Measurements from ENCODE around the gene AGPAT2. TPM values are rescaled to one million over a fixed set of nuclear protein-coding genes. Genes with fewer than 3 reads are reported as not detected.

The AGPAT2 gene
- total and polyA plus RNA-seq, 2 of the 4 experiments (the other 2 are of a cell fraction) = 16.1 to 39.5 TPM

DNA sequence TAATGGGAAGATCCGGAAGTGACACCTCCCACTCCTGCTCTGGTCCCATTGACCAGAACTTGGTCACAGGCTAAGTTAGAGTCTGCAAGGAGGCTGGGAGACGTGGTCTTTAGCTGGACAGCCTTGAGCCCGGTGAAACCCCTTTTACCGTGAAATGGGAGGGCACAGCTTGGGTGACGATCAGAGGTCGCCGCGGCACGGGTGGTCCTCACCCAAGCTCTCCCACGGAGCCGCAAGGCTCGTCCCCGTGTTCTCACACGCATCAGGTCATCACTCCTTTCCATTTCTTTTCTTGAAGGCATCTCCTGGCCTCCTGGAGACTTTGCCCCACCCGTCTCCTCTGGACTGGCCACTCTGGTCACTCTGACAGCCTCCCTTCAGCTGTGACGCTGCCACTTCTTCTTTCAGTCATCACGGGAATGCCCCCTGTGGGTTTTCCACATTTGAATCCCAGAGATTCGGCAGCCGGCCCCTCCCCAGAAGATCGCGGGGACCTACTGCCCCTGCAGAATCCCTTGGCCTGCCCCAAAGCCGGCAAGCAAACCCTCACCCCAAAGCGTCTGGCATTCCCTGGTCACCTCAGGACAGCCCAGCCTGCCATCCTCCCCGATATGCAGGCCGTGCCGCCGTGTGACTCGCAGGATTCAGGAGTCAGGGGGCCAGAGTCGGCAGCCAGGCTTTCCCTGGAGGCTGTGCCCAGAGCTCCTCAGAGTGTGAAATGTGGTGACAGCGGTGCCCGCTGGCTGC, 43.5 kb downstream of the AGPAT2 start (continued):
- TF ChIP-seq CHD1 (IDR thresholded peaks at IDR 0.05; ENCODE audit: low read depth, low read length) = no peak

GRCh38 chr9:136642439-136642921, 44.8 kb downstream of the AGPAT2 start:
- Histone ChIP-seq H3K9ac (ENCODE audit: low read depth, low read length) (no peak overlapping the region), H3K9me1 (ENCODE audit: insufficient read depth, low read length) (no peaks in the 10 kb centered on the region), H3K27ac (ENCODE audit: insufficient read depth, low read length) (no peak overlapping the region), H3K4me3 (ENCODE audit: insufficient read depth, low read depth, low read length) (no peak overlapping the region), H4K8ac (ENCODE audit: low read depth in 2 of 2, low read length in 2 of 2) (no peak overlapping the region), H4K20me1 (ENCODE audit: insufficient read depth, low read length) (no peaks in the 10 kb centered on the region), H3K79me1 (ENCODE audit: low read depth in 1 of 2, low read length in 2 of 2) (no peaks in the 10 kb centered on the region), H2AFZ (replicated peaks; ENCODE audit: low read length, poor library complexity) (no peak overlapping the region), H3K9me3 (ENCODE audit: control insufficient read depth, insufficient read depth, low read length) (0 out of 2 replicates have a peak, but pooled peaks cover 2% of the 10 kb centered on the region), H3K4me2 (ENCODE audit: low read depth, low read length) (no peak overlapping the region), H2AK9ac (replicated peaks; ENCODE audit: low read depth, low read length, poor library complexity) (no peak overlapping the region), H3K27me3 (ENCODE audit: control insufficient read depth, insufficient read depth, low read length) (peaks cover 20% of the 10 kb centered on the region), H2BK15ac (ENCODE audit: low read depth, low read length) (no peak overlapping the region), H2BK120ac (ENCODE audit: low read depth, low read length) (no peak overlapping the region), H3K23ac (ENCODE audit: low read depth, low read length) (no peak overlapping the region), H2BK5ac (ENCODE audit: low read depth, low read length, poor library complexity, severe bottlenecking) (no peak overlapping the region), H3K4me1 (ENCODE audit: control insufficient read depth, insufficient read depth, low read length) (peaks cover 4% of the 10 kb centered on the region; the same call in 1 of the 2 replicates), H2AK5ac (ENCODE audit: low read depth, low read length) (no peak overlapping the region), H3K18ac (ENCODE audit: low read depth, low read length) (no peak overlapping the region), H4K5ac (ENCODE audit: low read depth, low read length) (no peak overlapping the region), H3K4ac (ENCODE audit: low read depth, low read length) (no peak overlapping the region), H2BK20ac (ENCODE audit: low read depth, low read length) (no peak overlapping the region), H3K56ac (ENCODE audit: extremely low read depth, insufficient read depth, low read length) (no peak overlapping the region), H3K36me3 (ENCODE audit: control insufficient read depth, insufficient read depth, low read length) (no peaks in the 10 kb centered on the region), H4K91ac (ENCODE audit: insufficient read depth, low read depth, low read length) (no peak overlapping the region), H3K14ac (replicated peaks; ENCODE audit: low read depth, low read length) (no peak overlapping the region)
- no peak for ATAC-seq (ENCODE audit: low read depth)
- TF ChIP-seq CEBPB (IDR thresholded peaks at IDR 0.05; ENCODE audit: low read depth, low read length) (no peak), SMC3 (IDR thresholded peaks at IDR 0.05; ENCODE audit: low read depth, low read length) (no peak), RCOR1 (IDR thresholded peaks at IDR 0.05; ENCODE audit: insufficient replicate concordance, low read length) (no peak), RFX5 (IDR thresholded peaks at IDR 0.05; ENCODE audit: low read depth, low read length) (no peak), CHD1 (IDR thresholded peaks at IDR 0.05; ENCODE audit: low read depth, low read length) (no peak), FOS (IDR thresholded peaks at IDR 0.05; ENCODE audit: low read depth, low read length) (no peak), POLR2A (IDR thresholded peaks at IDR 0.05; ENCODE audit: low read depth, low read length) (no peak), BHLHE40 (IDR thresholded peaks at IDR 0.05; ENCODE audit: low read depth, low read length) (no peak), USF2 (IDR thresholded peaks at IDR 0.05; ENCODE audit: low read depth, low read length) (no peak), RAD21 (IDR thresholded peaks at IDR 0.05; ENCODE audit: low read length) (no peak), NFE2L2 (IDR thresholded peaks at IDR 0.05; ENCODE audit: low read depth, low read length) (no peak), MAFK (IDR thresholded peaks at IDR 0.05; ENCODE audit: low read depth, low read length) (no peak), MAZ (IDR thresholded peaks at IDR 0.05; ENCODE audit: borderline replicate concordance, low read depth, low read length) (no peak)
- TF ChIP-seq, protein P1, sequence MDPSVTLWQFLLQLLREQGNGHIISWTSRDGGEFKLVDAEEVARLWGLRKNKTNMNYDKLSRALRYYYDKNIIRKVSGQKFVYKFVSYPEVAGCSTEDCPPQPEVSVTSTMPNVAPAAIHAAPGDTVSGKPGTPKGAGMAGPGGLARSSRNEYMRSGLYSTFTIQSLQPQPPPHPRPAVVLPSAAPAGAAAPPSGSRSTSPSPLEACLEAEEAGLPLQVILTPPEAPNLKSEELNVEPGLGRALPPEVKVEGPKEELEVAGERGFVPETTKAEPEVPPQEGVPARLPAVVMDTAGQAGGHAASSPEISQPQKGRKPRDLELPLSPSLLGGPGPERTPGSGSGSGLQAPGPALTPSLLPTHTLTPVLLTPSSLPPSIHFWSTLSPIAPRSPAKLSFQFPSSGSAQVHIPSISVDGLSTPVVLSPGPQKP (IDR thresholded peaks at IDR 0.05; ENCODE audit: borderline replicate concordance, low read depth, low read length) = no peak
- POLR2A ChIA-PET (ENCODE audit: unreplicated experiment) = no interaction called here
- intact Hi-C loops (cut with micrococcal nuclease) = no loop called here
- in situ Hi-C loops (cut with MboI; ENCODE audit: low sequenced_read_pairs) = no loop called here
- CTCF ChIA-PET = no interaction called here
- no TSS peak for BruUV-seq (replicated peaks)
- no peak for DNase-seq
- 57% methylated on average over 1 of the region's 7 CpGs; no CpG with 5 or more reads in 1 of the 2 experiments for WGBS, 2 experiments (ENCODE audit: extremely low coverage in 2 of 2, insufficient read length in 1 of 2)
- dilution Hi-C loops (cut with HindIII; ENCODE audit: low sequenced_read_pairs, unreplicated experiment) = no loop called here

All from IMR-90 (cell line).